Vagina (tissue), 2 donors: Measurements from ENCODE around the gene RASA3.

Experiments
- CTCF ChIP-seq, 3 experiments: fragments of 450-650 bp in 2 of 3; fragments of 200-600 bp in 1 of 3; sonication (generic) in 1 of 3; IDR thresholded peaks; one replicate each; pipeline ENCODE4 v1.5.1; 2017 to 2019; ENCODE audit warnings: antibody characterized with exemption in 3 of 3, mild to moderate bottlenecking in 2 of 3, moderate library complexity in 2 of 3
- POLR2A ChIP-seq, 2 donors: fragments of 450-650 bp; IDR thresholded peaks; one replicate each; pipeline ENCODE4 v1.6.1; 2017; ENCODE audit warnings: antibody characterized with exemption in 2 of 2, mild to moderate bottlenecking in 2 of 2, moderate library complexity in 2 of 2

DNA sequence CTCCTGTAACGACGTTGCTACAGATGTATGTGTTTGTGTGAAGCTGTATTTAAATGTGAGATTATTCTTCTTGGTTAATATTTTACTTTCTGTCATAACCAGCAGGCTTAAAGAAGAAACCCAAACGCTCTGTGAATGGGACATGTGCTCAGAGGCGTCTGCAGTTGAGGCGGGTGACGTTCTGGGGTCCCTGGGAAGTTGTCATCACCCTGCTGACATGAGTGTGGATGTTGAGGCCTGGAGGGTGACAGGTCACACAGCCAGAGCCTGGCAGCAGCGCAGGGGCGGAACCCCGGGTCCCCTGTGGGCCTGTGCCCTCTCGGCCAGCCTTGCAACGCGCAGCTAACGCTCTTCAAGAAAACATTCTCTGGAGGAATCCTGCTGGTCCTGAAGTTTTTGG is 16.6 kb downstream of the RASA3 start:
- no peak for TF ChIP-seq POLR2A (IDR thresholded peaks at IDR 0.05)
- no peak for TF ChIP-seq CTCF (IDR thresholded peaks at IDR 0.05)
